Natural killer cell (primary cell): ENCODE data around the gene WFDC6. TPM values are rescaled to one million over a fixed set of nuclear protein-coding genes. Genes with fewer than 3 reads are reported as not detected.

Source experiments
- ATAC-seq, 3 donors: fragments of 150-1000 bp in 2 of 3; fragments of 200-7000 bp in 1 of 3; cut with Tn5 transposase; 1 replicate in 1 of 3; 2 replicates in 2 of 3; pipeline ENCODE4 v1.10.0; 2021; ENCODE audit warnings: mild to moderate bottlenecking in 2 of 3, moderate library complexity in 2 of 3
- DNase-seq, 2 donors: peaks; one replicate each; pipeline versions ENCODE4 v3.0.0 to v3.0.0-alpha.2; 2013 to 2021; ENCODE audit warnings: mixed read lengths in 1 of 2
- H3K27ac ChIP-seq: one replicate; pipeline ENCODE4 v1.5.1; 2013; ENCODE audit warnings: mild to moderate bottlenecking, low read length
- H3K27me3 ChIP-seq: one replicate; pipeline ENCODE4 v1.6.1; 2013; ENCODE audit warnings: low read length; ENCODE audit not compliant: control insufficient read depth, insufficient read depth
- H3K36me3 ChIP-seq: one replicate; pipeline ENCODE4 v1.6.1; 2013; ENCODE audit warnings: low read length; ENCODE audit not compliant: control insufficient read depth, insufficient read depth
- H3K4me1 ChIP-seq: one replicate; pipeline ENCODE4 v1.6.1; 2013; ENCODE audit warnings: low read length; ENCODE audit not compliant: control insufficient read depth, insufficient read depth
- H3K4me3 ChIP-seq: one replicate; pipeline ENCODE4 v1.5.1; 2013; ENCODE audit warnings: low read length
- H3K9me3 ChIP-seq: one replicate; pipeline ENCODE4 v1.6.1; 2013; ENCODE audit warnings: low read length; ENCODE audit not compliant: control insufficient read depth, insufficient read depth
- H3K27ac Mint-ChIP-seq, 2 donors: one replicate each; pipeline ENCODE4 v1.8.0; 2022; ENCODE audit warnings: mild to moderate bottlenecking in 2 of 2, mixed read lengths in 2 of 2, moderate library complexity in 1 of 2
- H3K27me3 Mint-ChIP-seq, 2 donors: one replicate each; pipeline ENCODE4 v1.8.0; 2022; ENCODE audit warnings: low read depth in 2 of 2, mixed read lengths in 2 of 2
- H3K36me3 Mint-ChIP-seq: one replicate; pipeline ENCODE4 v1.8.0; 2022; ENCODE audit warnings: mixed read lengths
- H3K4me1 Mint-ChIP-seq, 2 donors: one replicate each; pipeline ENCODE4 v1.8.0; 2022; ENCODE audit warnings: mixed read lengths in 2 of 2
- H3K4me3 Mint-ChIP-seq: one replicate; pipeline ENCODE4 v1.8.0; 2022; ENCODE audit warnings: mild to moderate bottlenecking, moderate library complexity, mixed read lengths
- H3K9me3 Mint-ChIP-seq, 2 donors: one replicate each; pipeline ENCODE4 v1.8.0; 2022; ENCODE audit warnings: mixed read lengths in 2 of 2
- CTCF ChIP-seq: fragments of 200-600 bp; IDR thresholded peaks from one replicate; pipeline ENCODE4 v1.8.0; 2022; ENCODE audit warnings: antibody characterized with exemption
- WGBS: methylation state at CpG from one replicate; pipeline ENCODE4 v1.1.7; 2013; ENCODE audit warnings: missing lambda C conversion rate; ENCODE audit not compliant: insufficient coverage; 5-methylcytosine and 5-hydroxymethylcytosine counted together
- intact Hi-C: fragments of 100-400 bp; cut with micrococcal nuclease; formaldehyde crosslinking; loops from one replicate; pipeline ENCODE4 v1.14.2; 2022
- total RNA-seq, 4 donors: library from RNA; stranded (reverse); fragments of 120-200 nt in 1 of 4; gene quantifications; one replicate each; pipeline versions ENCODE4 v1.2.3 to v1.2.4, GENCODE V29; 2013 to 2022

Gene WFDC6
- total RNA-seq, 3 donors from 2014 or later (not counting 1 experiment from before 2014, with no cell fraction given): not detected

- Mint-ChIP-seq H3K27me3 (peaks cover 19 to 30% of the 10 kb centered on the region in 2 donors), H3K9me3 (no peaks in the 10 kb centered on the region), H3K4me3 (no peak overlapping the region), H3K27ac (no peak overlapping the region), H3K4me1 (no peaks in the 10 kb centered on the region), H3K36me3 (no peaks in the 10 kb centered on the region)
- no peaks in the 10 kb centered on the region for H3K27me3 ChIP-seq
- intact Hi-C loops: no loop called here
- H3K27ac ChIP-seq: no peak overlapping the region
- ATAC-seq: no peak
- H3K9me3 ChIP-seq: no peaks in the 10 kb centered on the region
- no peaks in the 10 kb centered on the region for H3K4me1 ChIP-seq
- H3K4me3 ChIP-seq: no peak overlapping the region
- no peak for TF ChIP-seq CTCF
- no peaks in the 10 kb centered on the region for H3K36me3 ChIP-seq
- DNase-seq: no peak
These were observed 42.4 kb upstream of the WFDC6 start for GRCh38 chr20:45581702-45582101.

DNA sequence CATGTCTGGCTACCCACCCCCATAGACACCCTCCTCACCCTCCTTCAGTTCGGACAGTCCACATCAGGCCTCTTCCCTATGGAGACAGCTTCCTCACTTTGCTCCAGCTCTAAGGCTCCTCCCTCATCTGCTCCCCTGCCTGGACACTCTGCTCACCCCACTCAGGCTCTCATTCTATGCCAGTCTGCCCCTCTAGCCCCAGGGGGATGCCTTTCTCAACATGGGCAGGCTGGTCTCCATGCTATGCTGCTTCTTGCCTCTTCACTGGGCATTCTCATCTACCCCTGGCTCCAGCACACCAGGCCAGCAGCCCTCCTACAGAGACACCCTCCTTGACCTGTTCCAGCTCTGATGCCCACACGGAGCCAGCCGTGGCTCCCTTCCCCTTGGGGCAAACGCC lies 39.9 kb upstream of the WFDC6 start, which contains the start of gene WFDC8:
Gene WFDC8, minus strand, starts transcription at position 101 of the 400 bp plus-strand sequence. Its CDS starts 37 bp downstream, at position 64.
- Mint-ChIP-seq H3K4me3 (no peak within 1 kb of the TSS), H3K4me1 (no peaks in the 10 kb centered on the region), H3K9me3 (no peaks in the 10 kb centered on the region), H3K27ac (no peak within 1 kb of the TSS), H3K27me3 (peaks cover 19 to 39% of the 10 kb centered on the region in 2 donors), H3K36me3 (no peaks in the 10 kb centered on the region)
- DNase-seq (no peak), ATAC-seq (no peak)
- Histone ChIP-seq H3K4me1 (no peaks in the 10 kb centered on the region), H3K27me3 (no peaks in the 10 kb centered on the region), H3K27ac (no peak within 1 kb of the TSS), H3K9me3 (no peaks in the 10 kb centered on the region), H3K4me3 (no peak within 1 kb of the TSS), H3K36me3 (no peaks in the 10 kb centered on the region)
- no peak for TF ChIP-seq CTCF
- intact Hi-C loops: no loop called here
- WGBS: 78% methylated on average over 4 of the region's 4 CpGs

DNA sequence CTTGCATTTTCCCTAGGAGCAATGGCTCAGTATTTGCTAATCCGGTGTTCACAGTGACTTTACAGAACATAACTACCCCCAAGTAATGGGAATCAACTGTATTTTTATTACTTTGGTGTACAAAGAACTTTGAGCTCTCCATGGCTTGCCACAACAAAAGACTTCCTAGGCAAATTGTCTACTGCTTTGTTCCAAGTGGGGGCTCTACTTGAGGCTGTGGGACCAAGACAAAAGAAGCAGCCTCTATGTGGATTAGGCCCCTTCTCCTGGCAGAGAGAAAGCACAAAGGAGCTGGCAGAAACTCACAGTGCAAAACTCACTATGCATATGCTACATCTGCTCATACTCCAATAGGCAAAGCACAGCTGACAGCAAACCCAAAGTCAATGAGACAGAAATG lies 38.9 kb upstream of the WFDC6 start:
- DNase-seq (no peak), ATAC-seq (no peak)
- H3K9me3 Mint-ChIP-seq: no peaks in the 10 kb centered on the region
- H3K36me3 ChIP-seq: no peaks in the 10 kb centered on the region
- WGBS: no CpG with 5 or more reads among the region's 1 CpG
- TF ChIP-seq CTCF: no peak
- no peaks in the 10 kb centered on the region for H3K4me1 ChIP-seq
- H3K27me3 ChIP-seq: peaks cover 2% of the 10 kb centered on the region
- H3K27me3 Mint-ChIP-seq: peaks cover 16 to 43% of the 10 kb centered on the region in 2 donors
- intact Hi-C loops: no loop called here
- no peaks in the 10 kb centered on the region for H3K9me3 ChIP-seq
- no peaks in the 10 kb centered on the region for H3K36me3 Mint-ChIP-seq
- no peak overlapping the region for H3K4me3 Mint-ChIP-seq
- H3K4me3 ChIP-seq: no peak overlapping the region
- no peaks in the 10 kb centered on the region for H3K4me1 Mint-ChIP-seq
- no peak overlapping the region for H3K27ac ChIP-seq
- H3K27ac Mint-ChIP-seq: no peak overlapping the region

DNA sequence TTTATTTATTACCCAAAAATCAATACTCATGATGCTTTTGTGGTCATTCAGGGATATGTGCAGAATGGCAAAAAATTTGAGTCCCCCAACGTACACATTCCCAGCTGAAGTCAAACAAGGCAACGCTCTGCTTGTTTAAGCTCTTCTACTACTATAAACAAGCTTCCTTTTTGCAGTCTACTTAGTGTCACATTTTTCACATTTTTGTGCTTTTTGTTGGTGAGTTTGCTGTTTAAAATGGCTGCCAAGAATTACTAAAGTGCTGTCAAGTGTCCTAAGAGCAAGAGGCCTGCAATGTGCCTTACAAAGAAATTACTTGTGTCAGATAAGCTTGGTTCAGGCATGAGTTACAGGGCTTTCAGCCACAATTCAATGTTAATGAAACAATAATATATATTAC lies 37.7 kb upstream of the WFDC6 start:
- no peak overlapping the region for H3K4me3 Mint-ChIP-seq
- DNase-seq (no peak), ATAC-seq (no peak)
- no CpG with 5 or more reads among the region's 2 CpGs for WGBS
- H3K27me3 ChIP-seq: peaks cover 2% of the 10 kb centered on the region
- H3K27ac ChIP-seq: no peak overlapping the region
- H3K36me3 ChIP-seq: no peaks in the 10 kb centered on the region
- no peak for TF ChIP-seq CTCF
- no peaks in the 10 kb centered on the region for H3K9me3 ChIP-seq
- H3K4me3 ChIP-seq: no peak overlapping the region
- no peaks in the 10 kb centered on the region for H3K4me1 Mint-ChIP-seq
- no peaks in the 10 kb centered on the region for H3K36me3 Mint-ChIP-seq
- H3K27me3 Mint-ChIP-seq: peaks cover 18 to 45% of the 10 kb centered on the region in 2 donors
- intact Hi-C loops: no loop called here
- H3K9me3 Mint-ChIP-seq: no peaks in the 10 kb centered on the region
- no peak overlapping the region for H3K27ac Mint-ChIP-seq
- no peaks in the 10 kb centered on the region for H3K4me1 ChIP-seq
